GM10266 (cell line): ENCODE measurements around the gene PKP1.

Experiments used
- DNase-seq: peaks from one replicate; pipeline ENCODE4 v3.0.0; 2012; ENCODE audit errors: extremely low spot score
- TF ChIP-seq, protein P1 (sequence below): IDR thresholded peaks from 2 replicates; pipeline ENCODE4 v1.5.1; 2012; ENCODE audit warnings: mild to moderate bottlenecking, low read depth; ENCODE audit not compliant: control insufficient read depth, insufficient read depth; ENCODE audit errors: missing control alignments

PKP1 gene

DNA sequence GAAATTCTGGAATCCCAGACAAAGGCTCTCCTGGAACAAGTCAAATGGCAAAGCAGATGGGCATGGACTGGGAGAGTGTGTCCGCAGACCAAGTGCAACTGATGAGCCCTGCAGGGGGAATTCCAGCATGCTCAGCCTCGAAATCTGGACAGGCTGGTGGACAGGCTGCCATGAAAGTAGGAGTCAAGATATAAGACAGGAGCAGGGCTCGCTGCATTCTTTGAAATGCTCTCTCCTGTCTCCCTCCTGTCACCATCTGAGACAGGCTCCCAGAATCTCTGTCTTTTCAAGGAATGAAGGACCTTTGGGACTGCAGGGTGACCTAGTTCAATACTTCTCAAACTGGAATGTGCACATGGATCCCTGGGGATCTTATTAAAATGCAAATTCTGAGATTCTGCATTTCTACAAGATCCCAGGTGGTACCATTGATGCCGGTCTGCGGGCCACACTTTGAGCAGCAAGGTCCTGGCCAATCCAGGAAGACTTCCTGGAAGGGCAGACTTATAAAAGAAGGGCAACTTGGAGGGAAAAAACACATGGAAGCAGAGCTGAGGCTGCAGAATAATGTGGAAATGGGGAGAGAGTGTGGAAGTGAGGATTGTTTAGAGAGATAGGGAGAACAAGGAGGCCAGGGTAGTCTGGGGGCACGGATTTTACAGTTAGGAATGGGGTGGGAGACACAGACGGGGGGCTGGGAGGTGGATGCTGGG lies 64.3 kb downstream of the PKP1 start:
- DNase-seq: no peak
- TF ChIP-seq, protein P1, sequence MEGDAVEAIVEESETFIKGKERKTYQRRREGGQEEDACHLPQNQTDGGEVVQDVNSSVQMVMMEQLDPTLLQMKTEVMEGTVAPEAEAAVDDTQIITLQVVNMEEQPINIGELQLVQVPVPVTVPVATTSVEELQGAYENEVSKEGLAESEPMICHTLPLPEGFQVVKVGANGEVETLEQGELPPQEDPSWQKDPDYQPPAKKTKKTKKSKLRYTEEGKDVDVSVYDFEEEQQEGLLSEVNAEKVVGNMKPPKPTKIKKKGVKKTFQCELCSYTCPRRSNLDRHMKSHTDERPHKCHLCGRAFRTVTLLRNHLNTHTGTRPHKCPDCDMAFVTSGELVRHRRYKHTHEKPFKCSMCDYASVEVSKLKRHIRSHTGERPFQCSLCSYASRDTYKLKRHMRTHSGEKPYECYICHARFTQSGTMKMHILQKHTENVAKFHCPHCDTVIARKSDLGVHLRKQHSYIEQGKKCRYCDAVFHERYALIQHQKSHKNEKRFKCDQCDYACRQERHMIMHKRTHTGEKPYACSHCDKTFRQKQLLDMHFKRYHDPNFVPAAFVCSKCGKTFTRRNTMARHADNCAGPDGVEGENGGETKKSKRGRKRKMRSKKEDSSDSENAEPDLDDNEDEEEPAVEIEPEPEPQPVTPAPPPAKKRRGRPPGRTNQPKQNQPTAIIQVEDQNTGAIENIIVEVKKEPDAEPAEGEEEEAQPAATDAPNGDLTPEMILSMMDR: no peak

- DNase-seq: peak; percentile 68
- TF ChIP-seq, protein P1: peak; percentile 69
Measured at GRCh38 chr1:201348211-201348566, 64.9 kb downstream of the PKP1 start.

- DNase-seq: no peak
- TF ChIP-seq, protein P1: no peak
Measured at GRCh38 chr1:201349092-201349491, 65.8 kb downstream of the PKP1 start.

DNA sequence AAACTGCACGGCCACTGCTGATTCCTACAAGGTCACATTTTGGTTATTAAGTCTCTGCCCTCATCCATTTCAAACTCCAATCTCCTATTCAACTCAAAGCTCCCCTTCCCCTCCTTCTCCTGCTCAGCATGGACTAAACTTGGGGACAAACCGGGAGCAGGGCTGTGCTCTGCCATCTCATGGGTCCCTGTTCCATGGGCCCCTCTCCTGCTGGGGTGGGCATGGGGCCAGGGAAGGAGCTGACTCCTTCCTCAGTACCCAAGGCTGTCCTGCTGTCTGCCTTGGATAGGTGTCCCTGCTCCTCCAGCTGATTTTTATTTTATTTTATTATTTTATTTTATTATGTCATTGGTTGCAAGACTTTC lies 67.0 kb downstream of the PKP1 start:
- no peak for DNase-seq
- TF ChIP-seq, protein P1: no peak

GRCh38 chr1:201350884-201351283 lies 67.6 kb downstream of the PKP1 start:
- TF ChIP-seq, protein P1: no peak
- no peak for DNase-seq

DNA sequence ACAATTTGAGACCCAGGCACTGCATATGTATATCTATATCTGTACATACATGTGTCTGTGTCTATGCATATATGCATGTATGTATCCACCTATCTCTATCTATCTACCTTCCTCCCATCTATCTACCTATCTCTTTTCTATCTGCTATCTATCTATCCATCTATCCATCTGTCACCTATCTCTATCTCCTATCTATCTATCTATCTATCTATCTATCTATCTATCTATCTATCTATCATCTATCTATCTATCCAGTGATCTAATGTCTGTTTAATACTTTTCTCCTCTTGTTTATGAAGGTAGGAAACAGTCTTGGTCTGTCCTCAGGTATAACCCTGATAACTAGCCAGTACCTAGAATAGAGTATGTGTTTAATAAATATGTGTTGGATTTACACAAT lies 68.3 kb downstream of the PKP1 start:
- DNase-seq: no peak
- TF ChIP-seq, protein P1: no peak

- DNase-seq: no peak
- TF ChIP-seq, protein P1: no peak
Measured at GRCh38 chr1:201353186-201353940, 70.1 kb downstream of the PKP1 start.
